Coronary artery (tissue), 2 donors: Measurements from ENCODE around the gene KRTAP9-1.
"Not testable (repeated sequence)": the region's sequence is repeated elsewhere in the genome, so short reads cannot be mapped to it uniquely, and the experiment has no call there.

Experiments
- DNase-seq: peaks from one replicate; pipeline ENCODE4 v3.0.0-alpha.2; 2017; ENCODE audit warnings: low spot score
- H3K27ac ChIP-seq, 2 donors: fragments of 200-600 bp; sonication (generic); one replicate each; pipeline ENCODE4 v1.5.1; 2016 to 2019
- H3K4me3 ChIP-seq: fragments of 200-600 bp; sonication (generic); 2 replicates; pipeline ENCODE4 v1.5.1; 2016; ENCODE audit warnings: mild to moderate bottlenecking, moderate library complexity
- CTCF ChIP-seq: fragments of 200-600 bp; sonication (generic); IDR thresholded peaks from one replicate; pipeline ENCODE4 v1.5.1; 2019; ENCODE audit warnings: antibody characterized with exemption

The KRTAP9-1 gene

GRCh38 chr17:41189837-41190318 is at the start of gene KRTAP9-1:
Gene KRTAP9-1, plus strand, starts transcription at chr17:41189887. Its CDS starts 0 bp downstream, at chr17:41189887.
- H3K27ac ChIP-seq, H3K4me3 ChIP-seq, DNase-seq: not testable (repeated sequence)

GRCh38 chr17:41140360-41141131 is 49.1 kb upstream of the KRTAP9-1 start, which contains the start of gene KRTAP4-6:
Gene KRTAP4-6, minus strand, starts transcription at chr17:41140544. Its CDS starts 57 bp downstream, at chr17:41140487.
- no peak for TF ChIP-seq CTCF
- Histone ChIP-seq H3K4me3 (no peak within 1 kb of the TSS), H3K27ac (no peak within 1 kb of the TSS)
- no peak for DNase-seq

GRCh38 chr17:41141361-41141760 is 48.3 kb upstream of the KRTAP9-1 start:
- DNase-seq = no peak
- Histone ChIP-seq H3K27ac (no peak overlapping the region), H3K4me3 (no peak overlapping the region)
- no peak for TF ChIP-seq CTCF

GRCh38 chr17:41144846-41145245 is 44.8 kb upstream of the KRTAP9-1 start:
- no peak for DNase-seq
- Histone ChIP-seq H3K4me3 (no peak overlapping the region), H3K27ac (no peak overlapping the region)
- TF ChIP-seq CTCF = no peak

GRCh38 chr17:41145261-41145660 is 44.4 kb upstream of the KRTAP9-1 start:
- no peak for DNase-seq
- Histone ChIP-seq H3K27ac (no peak overlapping the region), H3K4me3 (no peak overlapping the region)
- TF ChIP-seq CTCF = no peak

- DNase-seq = no peak
- no peak overlapping the region for H3K4me3 ChIP-seq
- no peak overlapping the region for H3K27ac ChIP-seq
- no peak for TF ChIP-seq CTCF
These were observed 42.0 kb upstream of the KRTAP9-1 start for GRCh38 chr17:41147531-41148204.

GRCh38 chr17:41148971-41149651 is 40.6 kb upstream of the KRTAP9-1 start:
- not testable (repeated sequence) for H3K27ac ChIP-seq, DNase-seq

More at GRCh38 chr17:41148971-41149651, 40.6 kb upstream of the KRTAP9-1 start:
- not testable (repeated sequence) for H3K4me3 ChIP-seq
